Vagina (tissue), 2 donors: ENCODE data around the gene RAB11FIP3. TPM values are rescaled to one million over a fixed set of nuclear protein-coding genes. Genes with fewer than 3 reads are reported as not detected.

Source experiments
- DNase-seq, 2 donors: peaks; one replicate each; pipeline ENCODE4 v3.0.0-alpha.2; 2017; ENCODE audit errors: extremely low spot score in 2 of 2
- H3K27ac ChIP-seq: fragments of 200-600 bp; sonication (generic); one replicate; pipeline ENCODE4 v1.5.1; 2019
- H3K27me3 ChIP-seq: fragments of 200-600 bp; sonication (generic); one replicate; pipeline ENCODE4 v1.5.1; 2019
- H3K36me3 ChIP-seq, 2 donors: fragments of 200-600 bp; sonication (generic); one replicate each; pipeline ENCODE4 v1.5.1; 2017 to 2019
- H3K4me1 ChIP-seq: fragments of 200-600 bp; sonication (generic); one replicate; pipeline ENCODE4 v1.5.1; 2019
- H3K4me3 ChIP-seq, 2 donors: fragments of 200-600 bp; sonication (generic); 1 replicate in 1 of 2; 2 replicates in 1 of 2; pipeline ENCODE4 v1.5.1; 2016 to 2019
- H3K9me3 ChIP-seq: fragments of 200-600 bp; sonication (generic); one replicate; pipeline ENCODE4 v1.5.1; 2019
- POLR2A ChIP-seq, 2 donors: fragments of 450-650 bp; IDR thresholded peaks; one replicate each; pipeline ENCODE4 v1.6.1; 2017; ENCODE audit warnings: antibody characterized with exemption in 2 of 2, mild to moderate bottlenecking in 2 of 2, moderate library complexity in 2 of 2
- POLR2AphosphoS5 ChIP-seq, 2 donors: sonication (generic); formaldehyde crosslinking; IDR thresholded peaks; one replicate each; pipeline ENCODE4 v1.9.0; 2017; ENCODE audit warnings: antibody characterized with exemption in 2 of 2, mild to moderate bottlenecking in 2 of 2, low read depth in 1 of 2; ENCODE audit not compliant: insufficient read depth in 1 of 2
- intact Hi-C: fragments of 100-400 bp; cut with DNase I; formaldehyde crosslinking; loops from one replicate; pipeline ENCODE4 v1.15.1; 2023
- total RNA-seq: library from RNA; depleted of rRNA; stranded (reverse); fragments of >200 nt; gene quantifications from one replicate; pipeline ENCODE4 v1.2.3, GENCODE V29; 2016
- TF ChIP-seq, protein P1 (sequence below), 3 experiments: fragments of 450-650 bp in 2 of 3; fragments of 200-600 bp in 1 of 3; sonication (generic) in 1 of 3; IDR thresholded peaks; one replicate each; pipeline ENCODE4 v1.5.1; 2017 to 2019; ENCODE audit warnings: antibody characterized with exemption in 3 of 3, mild to moderate bottlenecking in 2 of 3, moderate library complexity in 2 of 3

RAB11FIP3 gene
- total RNA-seq, 1 donor from 2014 or later: 36.6 TPM

- TF ChIP-seq POLR2AphosphoS5 (IDR thresholded peaks at IDR 0.05; ENCODE audit: insufficient read depth in 1 of 2, low read depth in 1 of 2): no peak
- no peaks in the 10 kb centered on the region for H3K4me1 ChIP-seq
- DNase-seq: no peak
- intact Hi-C loops: no loop called here
- no peaks in the 10 kb centered on the region for H3K9me3 ChIP-seq
- no peak overlapping the region for H3K4me3 ChIP-seq
- no peaks in the 10 kb centered on the region for H3K27me3 ChIP-seq
- H3K27ac ChIP-seq: no peak overlapping the region
- H3K36me3 ChIP-seq: peaks cover 0 to 30% of the 10 kb centered on the region in 2 donors
These were observed 89.9 kb downstream of the RAB11FIP3 start for GRCh38 chr16:515175-515938.

- H3K27me3 ChIP-seq: no peaks in the 10 kb centered on the region
- TF ChIP-seq POLR2AphosphoS5 (IDR thresholded peaks at IDR 0.05; ENCODE audit: insufficient read depth in 1 of 2, low read depth in 1 of 2): no peak
- TF ChIP-seq, protein P1, sequence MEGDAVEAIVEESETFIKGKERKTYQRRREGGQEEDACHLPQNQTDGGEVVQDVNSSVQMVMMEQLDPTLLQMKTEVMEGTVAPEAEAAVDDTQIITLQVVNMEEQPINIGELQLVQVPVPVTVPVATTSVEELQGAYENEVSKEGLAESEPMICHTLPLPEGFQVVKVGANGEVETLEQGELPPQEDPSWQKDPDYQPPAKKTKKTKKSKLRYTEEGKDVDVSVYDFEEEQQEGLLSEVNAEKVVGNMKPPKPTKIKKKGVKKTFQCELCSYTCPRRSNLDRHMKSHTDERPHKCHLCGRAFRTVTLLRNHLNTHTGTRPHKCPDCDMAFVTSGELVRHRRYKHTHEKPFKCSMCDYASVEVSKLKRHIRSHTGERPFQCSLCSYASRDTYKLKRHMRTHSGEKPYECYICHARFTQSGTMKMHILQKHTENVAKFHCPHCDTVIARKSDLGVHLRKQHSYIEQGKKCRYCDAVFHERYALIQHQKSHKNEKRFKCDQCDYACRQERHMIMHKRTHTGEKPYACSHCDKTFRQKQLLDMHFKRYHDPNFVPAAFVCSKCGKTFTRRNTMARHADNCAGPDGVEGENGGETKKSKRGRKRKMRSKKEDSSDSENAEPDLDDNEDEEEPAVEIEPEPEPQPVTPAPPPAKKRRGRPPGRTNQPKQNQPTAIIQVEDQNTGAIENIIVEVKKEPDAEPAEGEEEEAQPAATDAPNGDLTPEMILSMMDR (IDR thresholded peaks at IDR 0.05): no peak
- TF ChIP-seq POLR2A (IDR thresholded peaks at IDR 0.05): no peak
- H3K36me3 ChIP-seq: peaks cover 0 to 35% of the 10 kb centered on the region in 2 donors
- H3K4me3 ChIP-seq: no peak overlapping the region
- H3K4me1 ChIP-seq: no peaks in the 10 kb centered on the region
- H3K9me3 ChIP-seq: no peaks in the 10 kb centered on the region
- no peak for DNase-seq
- intact Hi-C loops: no loop called here
- H3K27ac ChIP-seq: no peak overlapping the region
These were observed 90.4 kb downstream of the RAB11FIP3 start for GRCh38 chr16:515939-516226.

- Histone ChIP-seq H3K36me3 (peaks cover 0 to 39% of the 10 kb centered on the region in 2 donors), H3K27me3 (no peaks in the 10 kb centered on the region), H3K4me1 (no peaks in the 10 kb centered on the region), H3K9me3 (no peaks in the 10 kb centered on the region), H3K27ac (no peak overlapping the region), H3K4me3 (no peak overlapping the region)
- DNase-seq: no peak
- intact Hi-C loops: no loop called here
- no peak for TF ChIP-seq POLR2A (IDR thresholded peaks at IDR 0.05)
- TF ChIP-seq, protein P1 (IDR thresholded peaks at IDR 0.05): no peak
- no peak for TF ChIP-seq POLR2AphosphoS5 (IDR thresholded peaks at IDR 0.05; ENCODE audit: insufficient read depth in 1 of 2, low read depth in 1 of 2)
These were observed 90.9 kb downstream of the RAB11FIP3 start for GRCh38 chr16:516301-516700.

DNA sequence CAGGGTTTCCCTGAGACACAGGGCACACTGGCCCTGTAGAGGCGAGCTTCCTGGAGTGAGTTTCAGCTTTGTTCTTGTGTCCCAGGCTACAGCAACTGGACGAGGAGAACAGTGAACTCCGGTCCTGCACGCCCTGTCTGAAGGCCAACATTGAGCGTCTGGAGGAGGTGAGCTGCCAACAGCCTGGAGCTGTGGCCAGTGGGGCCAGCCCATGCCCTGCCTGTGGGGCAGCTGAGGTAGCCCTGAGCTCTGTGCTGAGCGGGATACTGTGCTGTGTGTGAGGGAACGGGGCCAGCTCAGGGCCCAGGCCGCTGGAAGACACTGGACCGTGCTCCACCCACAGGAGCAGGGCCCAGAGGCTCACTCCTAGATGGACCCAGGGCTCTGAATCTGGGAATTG lies 93.4 kb downstream of the RAB11FIP3 start:
- H3K4me1 ChIP-seq: no peaks in the 10 kb centered on the region
- intact Hi-C loops: no loop called here
- no peaks in the 10 kb centered on the region for H3K27me3 ChIP-seq
- TF ChIP-seq POLR2AphosphoS5 (IDR thresholded peaks at IDR 0.05; ENCODE audit: insufficient read depth in 1 of 2, low read depth in 1 of 2): no peak
- TF ChIP-seq, protein P1 (IDR thresholded peaks at IDR 0.05): no peak
- no peak overlapping the region for H3K27ac ChIP-seq
- DNase-seq: no peak
- H3K36me3 ChIP-seq: peaks cover 0 to 39% of the 10 kb centered on the region in 2 donors
- no peak overlapping the region for H3K4me3 ChIP-seq
- H3K9me3 ChIP-seq: no peaks in the 10 kb centered on the region

- no peak for DNase-seq
- no peak overlapping the region for H3K27ac ChIP-seq
- H3K27me3 ChIP-seq: no peaks in the 10 kb centered on the region
- no peak overlapping the region for H3K4me3 ChIP-seq
- H3K9me3 ChIP-seq: no peaks in the 10 kb centered on the region
- intact Hi-C loops: no loop called here
- TF ChIP-seq, protein P1 (IDR thresholded peaks at IDR 0.05): no peak
- TF ChIP-seq POLR2AphosphoS5 (IDR thresholded peaks at IDR 0.05; ENCODE audit: insufficient read depth in 1 of 2, low read depth in 1 of 2) (no peak), POLR2A (IDR thresholded peaks at IDR 0.05) (no peak)
- peaks cover 5% of the 10 kb centered on the region for H3K4me1 ChIP-seq
- peaks cover 0 to 39% of the 10 kb centered on the region in 2 donors for H3K36me3 ChIP-seq
These were observed 94.0 kb downstream of the RAB11FIP3 start for GRCh38 chr16:519425-519824.
